HEK293T (cell line): ENCODE data around the gene OTUD4.
"Not testable (repeated sequence)": the region's sequence is repeated elsewhere in the genome, so short reads cannot be mapped to it uniquely, and the experiment has no call there.

Experiments
- CTCF ChIA-PET: fragments of 350-600 bp; formaldehyde crosslinking; extraction: SDS; loops from one replicate; lab custom pipeline; 2021; ENCODE audit warnings: antibody characterized with exemption, inconsistent platforms; lab: Yijun Ruan, JAX
- POLR2A ChIA-PET: fragments of 350-600 bp; formaldehyde crosslinking; extraction: SDS; loops from one replicate; lab custom pipeline; 2020; ENCODE audit warnings: antibody characterized with exemption, inconsistent platforms; lab: Yijun Ruan, JAX
- DNase-seq: peaks from one replicate; pipeline ENCODE4 v3.0.0; 2012; ENCODE audit warnings: mixed read lengths; ENCODE audit errors: extremely low spot score
- ARNT ChIP-seq: fragments of 450-650 bp; IDR thresholded peaks from 2 replicates; pipeline ENCODE4 v1.6.1; 2017; ENCODE audit warnings: mild to moderate bottlenecking
- BHLHE40 ChIP-seq: fragments of 450-650 bp; IDR thresholded peaks from 2 replicates; pipeline ENCODE4 v1.6.1; 2016; ENCODE audit warnings: mild to moderate bottlenecking, moderate library complexity, borderline replicate concordance
- CTBP1 ChIP-seq: fragments of 450-650 bp; IDR thresholded peaks from 2 replicates; pipeline ENCODE4 v1.6.1; 2016; ENCODE audit warnings: borderline replicate concordance
- ELF4 ChIP-seq: fragments of 450-650 bp; IDR thresholded peaks from 2 replicates; pipeline ENCODE4 v1.6.1; 2017; ENCODE audit warnings: antibody characterized with exemption
- FOXA1 ChIP-seq: fragments of 450-650 bp; IDR thresholded peaks from 2 replicates; pipeline ENCODE4 v1.6.1; 2016; ENCODE audit warnings: mild to moderate bottlenecking
- FOXK2 ChIP-seq: fragments of 450-650 bp; IDR thresholded peaks from 2 replicates; pipeline ENCODE4 v1.6.1; 2016; ENCODE audit warnings: mild to moderate bottlenecking
- FOXM1 ChIP-seq: fragments of 450-650 bp; IDR thresholded peaks from 2 replicates; pipeline ENCODE4 v1.6.1; 2017; ENCODE audit warnings: mild to moderate bottlenecking, borderline replicate concordance
- HDGF ChIP-seq: fragments of 450-650 bp; IDR thresholded peaks from 2 replicates; pipeline ENCODE4 v1.6.1; 2017; ENCODE audit warnings: antibody characterized with exemption, borderline replicate concordance
- L3MBTL2 ChIP-seq: fragments of 450-650 bp; conservative IDR thresholded peaks from 2 replicates; pipeline ENCODE4 v1.6.1; 2016; ENCODE audit warnings: mild to moderate bottlenecking
- LEF1 ChIP-seq: fragments of 450-650 bp; IDR thresholded peaks from 2 replicates; pipeline ENCODE4 v1.6.1; 2017; ENCODE audit warnings: mild to moderate bottlenecking, borderline replicate concordance
- NFRKB ChIP-seq: fragments of 450-650 bp; IDR thresholded peaks from 2 replicates; pipeline ENCODE4 v1.6.1; 2016; ENCODE audit warnings: mild to moderate bottlenecking, moderate library complexity
- SP1 ChIP-seq: fragments of 450-650 bp; IDR thresholded peaks from 2 replicates; pipeline ENCODE4 v1.6.1; 2017
- SUZ12 ChIP-seq: fragments of 450-650 bp; IDR thresholded peaks from 2 replicates; pipeline ENCODE4 v1.6.1; 2016; ENCODE audit warnings: mild to moderate bottlenecking
- TARDBP ChIP-seq: fragments of 450-650 bp; IDR thresholded peaks from 2 replicates; pipeline ENCODE4 v1.6.1; 2016
- ZNF384 ChIP-seq: fragments of 450-650 bp; IDR thresholded peaks from 2 replicates; pipeline ENCODE4 v1.6.1; 2016
- TF ChIP-seq, protein P1 (sequence below): fragments of 450-650 bp; IDR thresholded peaks from 2 replicates; pipeline ENCODE4 v1.6.1; 2016

Gene OTUD4

DNA sequence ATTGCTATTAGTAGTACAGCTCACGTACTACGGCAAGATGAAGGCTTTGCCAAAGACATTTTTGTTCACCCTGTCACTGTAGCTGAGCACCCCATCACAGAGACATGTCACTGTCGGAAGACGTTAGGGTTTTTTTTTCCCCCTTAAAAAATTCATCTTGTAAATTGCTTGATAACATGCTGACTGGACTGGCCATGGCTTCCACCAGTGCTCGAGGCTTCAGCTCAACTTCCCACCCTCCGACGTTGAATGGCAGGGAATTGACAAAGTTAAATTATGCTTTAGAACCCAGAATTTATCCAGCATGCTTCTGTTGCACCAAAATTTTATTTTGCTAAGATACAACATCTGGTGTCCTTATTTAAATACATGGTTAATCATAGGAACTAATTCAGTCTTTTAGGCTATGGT lies 707 bp upstream of the OTUD4 start:
- ChIA-PET CTCF (interaction anchor here (0.6 kb wide), 1 partner anchor 437 kb away, joined by 3 read pairs; no protein-coding TSS in a partner anchor), POLR2A (interaction anchor here (0.6 to 1.9 kb wide), 8 partner anchors 13 to 436 kb away, joined by 3 to 9 read pairs (median 4); partner anchors contain the start of genes ABCE1 and ANAPC10)
- TF ChIP-seq SUZ12 (no peak), FOXA1 (no peak), L3MBTL2 (peak; percentile 58), FOXK2 (no peak)
- no peak for DNase-seq

DNA sequence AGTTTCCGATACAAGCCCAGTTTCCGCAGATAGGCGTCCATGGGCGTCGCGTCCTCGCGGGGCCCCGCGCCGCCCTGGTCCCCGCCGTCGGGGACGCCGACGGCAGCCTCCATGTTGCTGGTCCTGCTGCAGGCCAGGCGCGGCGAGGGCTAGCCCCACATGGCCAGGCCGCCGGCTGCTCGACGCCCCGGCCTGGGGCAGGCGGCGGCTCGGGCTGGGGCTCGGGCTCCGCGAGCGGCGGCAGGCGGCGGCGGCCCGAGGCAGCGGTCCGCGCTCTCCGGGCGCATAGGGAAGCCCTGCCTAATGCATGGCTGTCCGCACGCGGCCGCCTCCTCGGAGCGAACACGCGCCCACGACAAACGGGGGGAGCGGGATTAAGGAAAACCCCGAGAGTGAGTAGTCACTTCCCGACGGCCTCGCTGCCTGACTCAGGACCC lies 510 bp downstream of the OTUD4 start:
- DNase-seq, CTCF ChIA-PET: not testable (repeated sequence)
- POLR2A ChIA-PET, result interaction anchor here (1.2 kb wide), 1 partner anchor 82 kb away, joined by 9 read pairs; the partner anchor contains the start of genes ABCE1 and ANAPC10

DNA sequence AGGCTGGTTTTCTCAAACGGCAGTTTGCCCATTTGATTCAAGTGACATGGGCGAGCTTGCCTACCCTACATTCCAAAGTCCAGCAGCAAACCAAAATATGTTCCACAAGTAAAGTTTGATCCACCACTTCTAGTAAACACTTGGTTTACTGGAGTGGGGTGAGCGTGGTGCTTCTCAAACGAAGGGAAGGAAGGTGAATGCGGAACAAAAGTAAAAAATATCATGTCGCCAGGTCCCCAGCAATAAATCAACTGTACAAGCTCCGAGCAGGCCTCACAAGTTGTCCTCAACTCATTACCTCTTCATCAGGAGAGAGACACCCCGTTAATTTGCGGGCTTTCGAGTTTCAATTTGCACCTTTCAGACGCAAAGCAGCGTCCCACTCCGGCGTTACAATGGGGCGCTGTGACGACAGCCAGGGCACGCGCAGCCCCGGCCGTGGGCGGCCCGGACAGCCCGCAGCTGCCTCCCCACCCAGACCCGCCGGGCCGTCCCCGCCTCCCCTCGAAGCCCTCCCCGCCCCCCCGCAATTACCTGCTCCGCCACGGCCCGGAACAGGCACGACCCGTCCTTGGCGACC lies 1.0 kb downstream of the OTUD4 start:
- ChIA-PET CTCF (interaction anchor here (1.1 kb wide), 1 partner anchor 9 kb away, joined by 3 read pairs; no protein-coding TSS in a partner anchor), POLR2A (interaction anchor here (1.2 kb wide), 1 partner anchor 82 kb away, joined by 9 read pairs; the partner anchor contains the start of genes ABCE1 and ANAPC10)
- DNase-seq, result peak; percentile 51

DNA sequence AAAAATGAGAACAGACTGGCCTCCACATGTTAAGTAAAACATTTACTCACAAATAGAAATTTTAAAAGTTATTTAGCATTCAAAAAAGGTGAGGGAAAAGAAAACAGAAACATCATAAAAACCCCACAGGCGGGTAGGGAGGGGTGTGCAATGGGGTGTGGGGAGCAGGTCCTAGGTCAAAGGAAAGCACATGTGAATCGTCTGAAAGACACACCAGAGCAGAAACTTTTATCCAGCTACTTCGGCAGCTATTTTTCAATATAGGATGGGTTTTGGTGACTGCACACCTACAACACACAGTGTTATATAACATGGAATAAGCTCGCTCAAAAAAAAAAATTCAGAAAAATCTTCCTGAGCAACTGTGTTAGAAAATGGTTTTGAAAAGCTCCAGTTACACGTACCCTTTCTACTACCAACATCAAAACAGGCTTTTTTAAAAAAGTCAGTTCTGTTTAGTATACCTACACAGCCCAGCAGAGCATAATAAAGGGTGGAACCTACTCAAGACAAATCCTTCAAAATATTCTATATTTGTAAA lies 1.6 kb downstream of the OTUD4 start:
- ChIA-PET POLR2A (interaction anchor here (1.2 kb wide), 1 partner anchor 81 kb away, joined by 9 read pairs; the partner anchor contains the start of genes ABCE1 and ANAPC10), CTCF (interaction anchor here (1.1 kb wide), 2 partner anchors 9 to 19 kb away, joined by 3 read pairs; no protein-coding TSS in a partner anchor)
- no peak for DNase-seq

More for the DNA sequence above, 1.0 kb downstream of the OTUD4 start:
- 0 out of 2 replicates have a peak, but pooled peaks have one; percentile 14 for TF ChIP-seq L3MBTL2
- TF ChIP-seq FOXA1, result no peak
- TF ChIP-seq TARDBP, result no peak
- TF ChIP-seq, protein P1, sequence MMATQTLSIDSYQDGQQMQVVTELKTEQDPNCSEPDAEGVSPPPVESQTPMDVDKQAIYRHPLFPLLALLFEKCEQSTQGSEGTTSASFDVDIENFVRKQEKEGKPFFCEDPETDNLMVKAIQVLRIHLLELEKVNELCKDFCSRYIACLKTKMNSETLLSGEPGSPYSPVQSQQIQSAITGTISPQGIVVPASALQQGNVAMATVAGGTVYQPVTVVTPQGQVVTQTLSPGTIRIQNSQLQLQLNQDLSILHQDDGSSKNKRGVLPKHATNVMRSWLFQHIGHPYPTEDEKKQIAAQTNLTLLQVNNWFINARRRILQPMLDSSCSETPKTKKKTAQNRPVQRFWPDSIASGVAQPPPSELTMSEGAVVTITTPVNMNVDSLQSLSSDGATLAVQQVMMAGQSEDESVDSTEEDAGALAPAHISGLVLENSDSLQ, result peak; percentile 85

DNA sequence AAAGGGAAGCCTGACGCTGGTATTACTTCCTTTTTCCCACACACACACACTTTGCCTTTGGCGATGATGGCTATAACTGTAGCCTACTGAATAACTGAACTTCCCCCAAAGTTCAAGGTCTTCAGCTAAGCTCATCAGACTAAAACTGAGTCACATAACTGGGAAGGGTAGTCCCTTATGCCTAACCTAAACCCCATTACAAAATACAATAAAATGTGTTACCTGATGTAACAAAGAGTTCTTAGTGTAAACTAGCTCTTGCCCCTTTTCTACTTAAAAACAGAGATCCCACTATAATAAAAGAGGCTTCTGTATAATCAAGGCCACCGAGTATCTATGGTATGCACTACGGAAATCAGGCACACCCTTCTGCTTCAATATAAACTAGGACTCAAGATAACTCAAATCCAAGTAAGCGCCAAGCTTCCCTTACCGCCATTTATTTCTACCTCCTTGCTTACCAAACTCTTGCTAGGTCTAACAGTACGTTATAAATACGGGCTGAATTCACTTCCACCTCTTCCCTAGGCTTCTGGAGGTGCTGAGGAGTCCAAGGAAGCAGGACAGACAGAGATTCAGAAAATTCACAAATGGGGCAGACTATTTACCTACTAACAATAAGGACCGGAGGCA lies 2.4 kb downstream of the OTUD4 start:
- ChIA-PET CTCF (interaction anchor here (1.1 kb wide), 1 partner anchor 18 kb away, joined by 3 read pairs; no protein-coding TSS in a partner anchor), POLR2A (interaction anchor here (0.9 to 1.1 kb wide), 2 partner anchors 18 to 80 kb away, joined by 4 read pairs; partner anchors contain the start of genes ABCE1 and ANAPC10)
- no peak for TF ChIP-seq ZNF384
- TF ChIP-seq FOXA1, result no peak
- TF ChIP-seq CTBP1, result no peak
- no peak for TF ChIP-seq FOXM1
- TF ChIP-seq BHLHE40, result no peak
- TF ChIP-seq ELF4, result no peak
- TF ChIP-seq, protein P1, result no peak
- no peak for TF ChIP-seq TARDBP
- no peak for TF ChIP-seq NFRKB
- TF ChIP-seq FOXK2, result no peak
- no peak for TF ChIP-seq LEF1
- TF ChIP-seq ARNT, result no peak
- no peak for TF ChIP-seq L3MBTL2
- no peak for TF ChIP-seq SP1
- no peak for TF ChIP-seq HDGF
- no peak for DNase-seq

More for the DNA sequence above, 1.6 kb downstream of the OTUD4 start:
- TF ChIP-seq FOXM1 (no peak), FOXK2 (no peak), ZNF384 (no peak), CTBP1 (no peak), SUZ12 (no peak), NFRKB (no peak), LEF1 (no peak), ELF4 (no peak), SP1 (no peak), TARDBP (no peak), HDGF (no peak), L3MBTL2 (no peak), FOXA1 (no peak), ARNT (no peak), BHLHE40 (no peak)
- TF ChIP-seq, protein P1, result no peak

DNA sequence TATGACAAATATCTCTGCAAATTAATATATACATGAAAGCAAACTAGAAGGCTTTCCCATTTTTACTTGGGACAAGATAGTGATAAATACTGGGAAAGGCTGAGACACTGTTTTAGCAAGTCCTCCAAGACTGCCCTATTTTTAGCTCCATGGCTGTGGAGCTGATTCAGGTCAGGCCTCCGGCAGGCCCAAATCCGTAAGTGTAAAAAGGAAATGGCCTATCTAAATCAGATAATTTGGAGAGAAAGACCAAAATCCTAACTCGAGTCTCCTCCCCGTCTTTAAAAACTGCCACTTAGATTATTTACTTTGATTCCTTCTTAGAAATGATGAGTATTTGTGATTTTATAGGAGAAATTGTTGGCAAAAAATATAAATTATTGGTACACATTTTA lies 2.9 kb downstream of the OTUD4 start:
- POLR2A ChIA-PET, result interaction anchor here (0.9 to 1.1 kb wide), 2 partner anchors 17 to 79 kb away, joined by 4 read pairs; partner anchors contain the start of genes ABCE1 and ANAPC10
- no peak for DNase-seq
- TF ChIP-seq L3MBTL2, result no peak
- TF ChIP-seq ZNF384, result no peak
- TF ChIP-seq ARNT, result no peak
- no peak for TF ChIP-seq FOXA1
- TF ChIP-seq HDGF, result no peak
- TF ChIP-seq FOXK2, result no peak
- TF ChIP-seq NFRKB, result no peak
- no peak for TF ChIP-seq SUZ12
- no peak for TF ChIP-seq TARDBP
- CTCF ChIA-PET, result interaction anchor here (0.6 kb wide), 1 partner anchor 33 kb away, joined by 4 read pairs; no protein-coding TSS in a partner anchor
